ENCODE measurements around the gene BCAS3.

GRCh38 chr17:61362852-61363600 lies 685.4 kb downstream of the BCAS3 start:
- TF ChIP-seq, protein P1, sequence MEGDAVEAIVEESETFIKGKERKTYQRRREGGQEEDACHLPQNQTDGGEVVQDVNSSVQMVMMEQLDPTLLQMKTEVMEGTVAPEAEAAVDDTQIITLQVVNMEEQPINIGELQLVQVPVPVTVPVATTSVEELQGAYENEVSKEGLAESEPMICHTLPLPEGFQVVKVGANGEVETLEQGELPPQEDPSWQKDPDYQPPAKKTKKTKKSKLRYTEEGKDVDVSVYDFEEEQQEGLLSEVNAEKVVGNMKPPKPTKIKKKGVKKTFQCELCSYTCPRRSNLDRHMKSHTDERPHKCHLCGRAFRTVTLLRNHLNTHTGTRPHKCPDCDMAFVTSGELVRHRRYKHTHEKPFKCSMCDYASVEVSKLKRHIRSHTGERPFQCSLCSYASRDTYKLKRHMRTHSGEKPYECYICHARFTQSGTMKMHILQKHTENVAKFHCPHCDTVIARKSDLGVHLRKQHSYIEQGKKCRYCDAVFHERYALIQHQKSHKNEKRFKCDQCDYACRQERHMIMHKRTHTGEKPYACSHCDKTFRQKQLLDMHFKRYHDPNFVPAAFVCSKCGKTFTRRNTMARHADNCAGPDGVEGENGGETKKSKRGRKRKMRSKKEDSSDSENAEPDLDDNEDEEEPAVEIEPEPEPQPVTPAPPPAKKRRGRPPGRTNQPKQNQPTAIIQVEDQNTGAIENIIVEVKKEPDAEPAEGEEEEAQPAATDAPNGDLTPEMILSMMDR (IDR thresholded peaks at IDR 0.05; ENCODE audit: insufficient read depth, low read depth, low read length): no peak
- no peak for TF ChIP-seq EZH2 (IDR thresholded peaks at IDR 0.05; ENCODE audit: insufficient read depth, low read length)
